Inflammatory macrophage (primary cell): ENCODE results near the gene GJD3.
"Not testable (repeated sequence)": the region's sequence is repeated elsewhere in the genome, so short reads cannot be mapped to it uniquely, and the experiment has no call there.

Experiments
- DNase-seq, 2 donors: peaks; one replicate each; pipeline ENCODE4 v3.0.0-alpha.2; 2020 to 2022

The GJD3 gene

GRCh38 chr17:40367728-40368127, 3.2 kb upstream of the GJD3 start:
- not testable (repeated sequence) for DNase-seq

DNA sequence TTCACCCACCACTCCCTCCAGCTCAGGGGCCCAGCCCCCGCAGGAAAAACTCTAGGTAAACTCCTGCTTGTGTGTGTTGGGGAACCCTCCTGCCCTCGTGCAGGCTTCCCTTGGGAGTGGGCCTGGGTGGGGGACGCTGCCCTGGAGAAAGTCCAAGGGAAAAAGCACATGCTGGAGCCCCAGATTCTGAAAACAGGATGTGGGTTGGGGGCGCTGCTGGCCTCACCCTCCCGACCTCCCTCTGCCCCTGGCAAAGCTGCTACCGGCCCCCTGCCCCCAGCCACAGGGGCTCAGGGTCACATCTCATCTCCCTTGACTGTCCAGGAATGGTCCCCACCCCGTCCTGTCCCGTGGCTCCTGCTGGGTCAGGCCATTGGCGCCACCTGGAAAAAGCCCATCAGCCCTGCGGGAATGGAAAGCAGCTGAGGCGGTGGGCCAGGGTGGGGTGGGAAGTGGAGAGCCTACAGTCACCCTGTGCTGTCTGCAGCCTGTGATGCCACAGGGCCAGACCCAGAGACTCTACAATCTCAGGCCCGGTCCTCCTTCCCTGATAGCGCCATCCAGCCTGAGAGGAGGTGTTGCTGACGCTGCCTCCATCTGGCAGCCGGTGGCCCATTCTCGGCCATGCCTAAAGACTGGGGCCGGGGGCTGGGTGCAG, 2.5 kb upstream of the GJD3 start:
- DNase-seq: no peak

- DNase-seq: no peak
These were observed 1.7 kb upstream of the GJD3 start for GRCh38 chr17:40366076-40366860.

- DNase-seq: no peak
These were observed 369 bp upstream of the GJD3 start for GRCh38 chr17:40364906-40365305.

GRCh38 chr17:40363111-40363827, 1.3 kb downstream of the GJD3 start:
- DNase-seq: peak; percentile 42 to 76

GRCh38 chr17:40362696-40363110, 1.8 kb downstream of the GJD3 start:
- DNase-seq: peak; percentile 74 to 89

DNA sequence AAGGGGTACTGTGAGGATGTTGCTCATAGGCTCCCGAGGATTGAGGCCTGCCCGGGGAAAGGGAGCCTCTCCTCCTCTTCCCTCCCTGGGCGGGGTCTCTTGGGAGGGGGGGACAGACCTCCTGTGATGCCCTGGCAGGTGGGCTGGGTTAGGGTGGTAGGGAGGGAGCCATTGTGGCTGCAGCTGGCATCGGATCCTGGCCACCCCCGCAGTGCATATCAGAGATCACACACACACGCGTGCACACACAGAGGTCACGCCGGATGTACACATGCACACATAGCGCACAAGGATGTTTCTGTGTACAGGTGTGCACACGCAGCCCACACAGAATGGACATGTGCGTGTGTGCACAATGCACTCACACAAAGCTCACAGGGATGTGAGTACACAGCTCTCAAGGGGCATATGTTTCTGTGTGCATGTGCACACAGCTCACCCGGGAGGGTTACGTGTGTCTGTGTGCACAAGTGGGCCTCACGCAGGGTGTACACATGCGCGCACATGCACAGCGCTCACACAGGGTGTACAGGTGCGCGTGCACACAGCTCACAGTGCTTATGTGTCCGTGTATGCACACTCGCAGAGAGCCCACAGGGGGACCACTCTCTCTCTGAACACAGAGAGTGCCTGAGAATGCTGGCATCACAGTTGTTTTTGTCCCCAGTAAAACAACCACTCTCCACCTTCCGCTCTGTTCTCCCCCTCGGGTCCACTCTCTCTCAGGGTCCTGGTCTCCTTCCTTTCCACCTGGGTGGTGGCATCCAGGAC, 2.4 kb downstream of the GJD3 start:
- no peak for DNase-seq

DNA sequence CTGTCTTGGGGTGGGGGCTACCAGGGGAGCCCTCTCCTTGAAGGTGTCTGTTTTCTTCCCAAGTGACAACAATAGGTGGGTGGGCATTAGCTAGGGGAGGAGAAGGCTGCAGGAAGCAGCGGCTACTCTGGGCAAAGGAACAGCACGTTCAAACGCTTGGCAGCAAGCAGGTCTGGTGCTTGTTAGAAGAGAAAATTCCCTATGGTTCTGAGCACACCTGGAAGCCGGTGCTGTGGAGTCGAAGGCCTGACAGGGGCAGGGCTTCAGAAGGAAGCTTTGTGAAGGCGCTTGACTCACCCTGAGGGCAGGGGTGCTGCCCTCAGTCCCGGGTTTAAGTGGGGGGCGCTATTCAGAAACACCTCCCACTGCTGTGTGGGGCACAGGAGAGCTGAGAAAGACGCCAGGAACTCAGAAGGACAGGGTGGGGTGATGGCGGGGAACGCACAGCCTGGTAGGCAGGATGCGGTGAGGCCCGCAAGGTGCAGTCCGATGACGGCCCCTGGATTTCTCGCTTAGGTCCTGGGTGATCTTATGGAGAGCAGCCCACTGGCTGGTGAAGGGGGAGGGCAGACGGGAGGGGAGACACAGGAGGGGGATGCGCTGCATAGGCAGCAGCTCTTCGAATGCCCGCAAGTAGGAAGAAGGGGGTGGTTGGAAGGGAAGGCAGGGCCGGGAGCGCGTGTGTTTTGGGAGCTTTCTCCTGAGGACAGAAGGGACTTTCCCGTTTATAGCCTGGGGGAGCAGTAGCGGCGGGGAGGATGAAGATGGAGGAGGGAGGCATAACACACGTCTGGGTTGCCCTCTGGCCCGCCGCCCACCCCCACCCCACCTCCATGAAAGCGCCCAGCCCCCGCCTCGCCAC, 3.2 kb downstream of the GJD3 start:
- no peak for DNase-seq

- no peak for DNase-seq
These were observed 4.4 kb downstream of the GJD3 start for GRCh38 chr17:40360091-40360490.

GRCh38 chr17:40358323-40359038, 6.1 kb downstream of the GJD3 start:
- peak; percentile 90 to 91 for DNase-seq

GRCh38 chr17:40356990-40357881, 7.3 kb downstream of the GJD3 start:
- DNase-seq: no peak

DNA sequence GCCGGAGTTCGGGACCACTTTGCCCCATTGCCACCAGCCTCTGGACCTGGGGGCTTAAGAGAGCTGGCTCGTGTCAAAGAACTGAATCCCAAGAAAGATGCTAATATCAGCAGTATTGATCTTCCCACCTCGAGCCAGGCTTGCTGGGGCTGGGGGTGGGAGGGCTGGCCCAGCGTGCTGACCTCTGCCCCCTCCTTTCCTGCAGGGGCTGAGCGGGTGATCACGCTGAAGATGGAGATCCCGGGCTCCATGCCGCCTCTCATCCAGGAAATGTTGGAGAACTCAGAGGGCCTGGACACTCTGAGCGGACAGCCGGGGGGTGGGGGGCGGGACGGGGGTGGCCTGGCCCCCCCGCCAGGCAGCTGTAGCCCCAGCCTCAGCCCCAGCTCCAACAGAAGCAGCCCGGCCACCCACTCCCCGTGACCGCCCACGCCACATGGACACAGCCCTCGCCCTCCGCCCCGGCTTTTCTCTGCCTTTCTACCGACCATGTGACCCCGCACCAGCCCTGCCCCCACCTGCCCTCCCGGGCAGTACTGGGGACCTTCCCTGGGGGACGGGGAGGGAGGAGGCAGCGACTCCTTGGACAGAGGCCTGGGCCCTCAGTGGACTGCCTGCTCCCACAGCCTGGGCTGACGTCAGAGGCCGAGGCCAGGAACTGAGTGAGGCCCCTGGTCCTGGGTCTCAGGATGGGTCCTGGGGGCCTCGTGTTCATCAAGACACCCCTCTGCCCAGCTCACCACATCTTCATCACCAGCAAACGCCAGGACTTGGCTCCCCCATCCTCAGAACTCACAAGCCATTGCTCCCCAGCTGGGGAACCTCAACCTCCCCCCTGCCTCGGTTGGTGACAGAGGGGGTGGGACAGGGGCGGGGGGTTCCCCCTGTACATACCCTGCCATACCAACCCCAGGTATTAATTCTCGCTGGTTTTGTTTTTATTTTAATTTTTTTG, 8.5 kb downstream of the GJD3 start:
- no peak for DNase-seq

DNA sequence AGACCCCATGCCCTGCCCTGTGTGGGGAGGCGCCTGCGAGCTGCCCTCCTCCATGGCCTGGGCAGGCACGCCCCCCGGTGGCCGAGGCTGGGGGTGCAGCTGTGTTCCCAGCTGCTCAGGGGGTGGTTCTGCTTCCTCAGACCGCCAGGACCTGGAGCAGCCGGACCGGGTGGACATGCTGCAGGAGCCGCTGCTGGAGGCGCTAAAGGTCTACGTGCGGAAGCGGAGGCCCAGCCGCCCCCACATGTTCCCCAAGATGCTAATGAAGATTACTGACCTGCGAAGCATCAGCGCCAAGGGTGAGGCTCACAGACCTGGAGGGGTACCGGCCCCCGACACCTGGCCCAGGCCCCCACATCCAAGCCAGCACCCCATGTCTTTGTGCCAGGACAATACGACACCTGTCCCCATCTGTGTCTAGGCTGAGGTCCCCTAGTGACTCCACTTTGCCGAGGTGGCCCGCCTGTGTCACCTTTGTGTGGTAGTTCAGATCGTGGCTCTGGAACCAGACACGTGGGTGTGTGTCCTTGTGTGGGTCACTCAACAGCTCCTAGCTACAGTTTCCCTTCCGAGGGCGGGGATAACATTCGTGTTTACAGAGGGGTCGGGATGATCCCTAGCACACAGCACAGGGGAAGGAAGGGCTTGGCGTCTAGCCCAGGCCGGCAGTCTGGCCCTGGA, 9.3 kb downstream of the GJD3 start:
- peak; percentile 63 to 67 for DNase-seq

GRCh38 chr17:40354221-40355122, 10.1 kb downstream of the GJD3 start:
- no peak for DNase-seq

GRCh38 chr17:40352779-40353394, 11.7 kb downstream of the GJD3 start:
- peak in 1 of 2 donors; percentile 16 for DNase-seq

DNA sequence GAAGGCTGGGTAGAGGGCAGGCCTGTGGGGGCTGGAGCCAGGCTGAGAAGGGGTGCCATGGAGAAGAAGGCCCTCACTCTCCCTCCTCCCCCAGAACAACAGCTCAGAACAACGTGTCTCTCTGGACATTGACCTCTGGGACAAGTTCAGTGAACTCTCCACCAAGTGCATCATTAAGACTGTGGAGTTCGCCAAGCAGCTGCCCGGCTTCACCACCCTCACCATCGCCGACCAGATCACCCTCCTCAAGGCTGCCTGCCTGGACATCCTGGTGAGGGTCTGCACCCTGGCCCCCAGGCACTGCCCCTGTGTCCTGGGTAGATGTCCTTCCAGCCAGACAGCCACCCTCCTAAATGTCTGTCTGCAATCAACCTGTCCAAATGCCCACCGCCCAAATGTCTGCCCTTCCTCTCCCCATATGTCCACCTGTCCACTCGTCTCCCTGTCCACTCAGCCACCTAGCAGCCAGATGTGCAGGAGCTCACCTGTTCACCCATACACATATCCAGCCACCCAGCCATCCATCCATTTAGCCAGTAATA, 12.2 kb downstream of the GJD3 start:
- DNase-seq: no peak
